Spleen (tissue), 7 donors: ENCODE data around the gene CDR2L.

Source experiments
- CTCF ChIP-seq, 11 experiments: fragments of 200-600 bp in 7 of 11; fragments of 450-650 bp in 4 of 11; sonication (generic) in 4 of 11; IDR thresholded peaks in 8 of 11; conservative IDR thresholded peaks in 3 of 11; 1 replicate in 7 of 11; 2 replicates in 4 of 11; pipeline versions ENCODE4 v1.4.0 to v1.8.0; 2016 to 2021; ENCODE audit warnings: antibody characterized with exemption in 11 of 11, inconsistent platforms in 4 of 11, mild to moderate bottlenecking in 1 of 11
- POLR2A ChIP-seq, 3 donors: fragments of 450-650 bp; IDR thresholded peaks; one replicate each; pipeline ENCODE4 v1.5.1; 2017; ENCODE audit warnings: antibody characterized with exemption in 3 of 3, mild to moderate bottlenecking in 1 of 3
- POLR2AphosphoS5 ChIP-seq, 3 donors: sonication (generic); formaldehyde crosslinking; IDR thresholded peaks; one replicate each; pipeline ENCODE4 v1.5.1; 2017; ENCODE audit warnings: antibody characterized with exemption in 3 of 3
- donor health status: DM: no; HTN: no; CAD: no; lungs with moderate emphysema.
- donor health status: DM: no; HTN: no; CAD: no.
- donor health status: DM: no; HTN: no; CAD: no.

- no peak for TF ChIP-seq CTCF (IDR thresholded peaks at IDR 0.05 in 8 of 11, conservative IDR thresholded peaks at IDR 0.05 in 3 of 11)
- no peak for TF ChIP-seq POLR2A (IDR thresholded peaks at IDR 0.05)
- TF ChIP-seq POLR2AphosphoS5 (IDR thresholded peaks at IDR 0.05), result no peak
Observed at GRCh38 chr17:74963656-74964055, 23.8 kb upstream of the CDR2L start.
